GM21367 (cell line): ENCODE results near the gene TMF1.

Source experiments
- ATAC-seq: cut with Tn5 transposase; IDR thresholded peaks from one replicate; pipeline ENCODE4 v1.9.1; 2021; ENCODE audit not compliant: unreplicated experiment

TMF1 gene

GRCh38 chr3:69081583-69082262 is 29.6 kb upstream of the TMF1 start:
- ATAC-seq: no peak

GRCh38 chr3:69080233-69080920 is 28.2 kb upstream of the TMF1 start, which contains the start of gene UBA3:
Gene UBA3, minus strand, starts transcription at chr3:69080365. Its CDS starts 12 bp downstream, at chr3:69080353.
- ATAC-seq: peak; percentile 32

- no peak for ATAC-seq
Observed at GRCh38 chr3:69079269-69080159, 27.4 kb upstream of the TMF1 start.

- ATAC-seq: no peak
Observed at GRCh38 chr3:69072928-69073327, 20.8 kb upstream of the TMF1 start.

- no peak for ATAC-seq
Observed at GRCh38 chr3:69066121-69066520, 14.0 kb upstream of the TMF1 start.

GRCh38 chr3:69065318-69065964 is 13.3 kb upstream of the TMF1 start:
- no peak for ATAC-seq

- no peak for ATAC-seq
Observed at GRCh38 chr3:69063636-69064035, 11.5 kb upstream of the TMF1 start.

GRCh38 chr3:69059688-69060087 is 7.6 kb upstream of the TMF1 start:
- no peak for ATAC-seq

- ATAC-seq: no peak
Observed at GRCh38 chr3:69058947-69059224, 6.8 kb upstream of the TMF1 start.

- peak; percentile 98 for ATAC-seq
Observed at GRCh38 chr3:69058180-69058946, 6.2 kb upstream of the TMF1 start.

GRCh38 chr3:69052472-69052898 is 352 bp upstream of the TMF1 start:
- ATAC-seq: no peak

- ATAC-seq: no peak
Observed at GRCh38 chr3:69048990-69049389, 3.1 kb downstream of the TMF1 start.

- no peak for ATAC-seq
Observed at GRCh38 chr3:69044608-69045007, 7.5 kb downstream of the TMF1 start.

GRCh38 chr3:69033470-69033869 is 18.7 kb downstream of the TMF1 start:
- ATAC-seq: no peak

GRCh38 chr3:69032737-69033136 is 19.4 kb downstream of the TMF1 start:
- no peak for ATAC-seq

- ATAC-seq: no peak
Observed at GRCh38 chr3:69032142-69032541, 20.0 kb downstream of the TMF1 start.

GRCh38 chr3:69031635-69032034 is 20.5 kb downstream of the TMF1 start:
- no peak for ATAC-seq

GRCh38 chr3:69020857-69021256 is 31.3 kb downstream of the TMF1 start:
- no peak for ATAC-seq

GRCh38 chr3:69020424-69020823 is 31.7 kb downstream of the TMF1 start:
- no peak for ATAC-seq

GRCh38 chr3:69016901-69017300 is 35.2 kb downstream of the TMF1 start:
- ATAC-seq: no peak

- no peak for ATAC-seq
Observed at GRCh38 chr3:69016102-69016501, 36.0 kb downstream of the TMF1 start.
